LNCaP clone FGC (cell line): ENCODE measurements around the gene PCYOX1L.
A peak's percentile ranks its signal among the peaks of the same experiment; 100 is the strongest.

Experiments used
- DNase-seq: peaks from one replicate; pipeline ENCODE4 v3.0.0-alpha.2; 2011; ENCODE audit warnings: low read depth
- H3K4me3 ChIP-seq: 2 replicates; pipeline ENCODE4 v1.5.1; 2011; ENCODE audit warnings: mild to moderate bottlenecking, low read depth, low read length, control low read depth
- CTCF ChIP-seq: IDR thresholded peaks from 2 replicates; pipeline ENCODE4 v1.5.1; 2012; ENCODE audit warnings: mild to moderate bottlenecking; ENCODE audit not compliant: control insufficient read depth, insufficient read depth; ENCODE audit errors: extremely low read depth

Gene PCYOX1L

GRCh38 chr5:149357370-149358293, at the start of gene PCYOX1L:
Gene PCYOX1L, plus strand, starts transcription at chr5:149358046. Its CDS starts 23 bp downstream, at chr5:149358069.
- no peak for TF ChIP-seq CTCF
- H3K4me3 ChIP-seq = peak within 1 kb of the TSS; percentile 88
- peak; percentile 94 for DNase-seq

- no peak for TF ChIP-seq CTCF
- no peak overlapping the region for H3K4me3 ChIP-seq
- no peak for DNase-seq
Measured at GRCh38 chr5:149309354-149309753, 48.5 kb upstream of the PCYOX1L start.

- no peak for DNase-seq
- no peak overlapping the region for H3K4me3 ChIP-seq
- TF ChIP-seq CTCF = no peak
Measured at GRCh38 chr5:149310488-149310887, 47.4 kb upstream of the PCYOX1L start.

GRCh38 chr5:149310947-149311658, 46.7 kb upstream of the PCYOX1L start:
- H3K4me3 ChIP-seq = no peak overlapping the region
- no peak for DNase-seq
- no peak for TF ChIP-seq CTCF

GRCh38 chr5:149313151-149313841, 44.5 kb upstream of the PCYOX1L start:
- DNase-seq = no peak
- no peak overlapping the region for H3K4me3 ChIP-seq
- no peak for TF ChIP-seq CTCF

- no peak overlapping the region for H3K4me3 ChIP-seq
- DNase-seq = no peak
- no peak for TF ChIP-seq CTCF
Measured at GRCh38 chr5:149314571-149315111, 43.2 kb upstream of the PCYOX1L start.
